GM12874 (cell line): ENCODE data around the gene NEK4.

Source experiments
- TF ChIP-seq, protein P1 (sequence below): IDR thresholded peaks from 2 replicates; pipeline ENCODE4 v1.5.1; 2011; ENCODE audit warnings: low read depth, mild to moderate bottlenecking, control low read depth, low read length, moderate library complexity; ENCODE audit not compliant: insufficient read depth

Gene NEK4

DNA sequence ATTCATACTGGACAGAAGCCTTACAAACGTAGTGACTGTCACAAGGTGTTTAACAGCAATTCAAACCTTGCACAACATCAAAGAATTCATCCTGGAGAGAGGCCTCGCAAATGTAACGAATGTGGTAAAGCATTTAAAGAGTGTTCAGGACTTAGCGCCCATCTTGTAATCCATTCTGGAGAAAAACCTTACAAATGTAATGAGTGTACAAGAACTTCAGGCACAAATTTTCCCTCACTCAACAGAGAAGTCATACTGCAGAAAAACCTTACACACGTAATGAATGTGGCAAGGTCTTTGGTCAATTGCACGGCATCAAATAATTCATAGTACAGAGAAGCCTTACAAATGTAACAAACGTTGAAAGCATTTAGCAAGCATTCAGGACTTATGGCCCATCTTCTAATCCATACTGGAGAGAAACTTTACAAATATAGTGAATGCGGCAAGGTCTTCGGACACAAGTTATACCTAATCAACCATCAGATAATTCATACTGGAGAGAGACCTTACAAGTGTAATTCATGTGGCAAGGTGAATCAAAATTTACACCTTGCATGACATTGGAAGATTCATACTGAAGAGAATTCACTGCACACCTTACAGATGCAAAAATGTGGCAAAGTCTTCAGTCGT is 37.4 kb downstream of the NEK4 start:
- TF ChIP-seq, protein P1, sequence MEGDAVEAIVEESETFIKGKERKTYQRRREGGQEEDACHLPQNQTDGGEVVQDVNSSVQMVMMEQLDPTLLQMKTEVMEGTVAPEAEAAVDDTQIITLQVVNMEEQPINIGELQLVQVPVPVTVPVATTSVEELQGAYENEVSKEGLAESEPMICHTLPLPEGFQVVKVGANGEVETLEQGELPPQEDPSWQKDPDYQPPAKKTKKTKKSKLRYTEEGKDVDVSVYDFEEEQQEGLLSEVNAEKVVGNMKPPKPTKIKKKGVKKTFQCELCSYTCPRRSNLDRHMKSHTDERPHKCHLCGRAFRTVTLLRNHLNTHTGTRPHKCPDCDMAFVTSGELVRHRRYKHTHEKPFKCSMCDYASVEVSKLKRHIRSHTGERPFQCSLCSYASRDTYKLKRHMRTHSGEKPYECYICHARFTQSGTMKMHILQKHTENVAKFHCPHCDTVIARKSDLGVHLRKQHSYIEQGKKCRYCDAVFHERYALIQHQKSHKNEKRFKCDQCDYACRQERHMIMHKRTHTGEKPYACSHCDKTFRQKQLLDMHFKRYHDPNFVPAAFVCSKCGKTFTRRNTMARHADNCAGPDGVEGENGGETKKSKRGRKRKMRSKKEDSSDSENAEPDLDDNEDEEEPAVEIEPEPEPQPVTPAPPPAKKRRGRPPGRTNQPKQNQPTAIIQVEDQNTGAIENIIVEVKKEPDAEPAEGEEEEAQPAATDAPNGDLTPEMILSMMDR, result no peak

DNA sequence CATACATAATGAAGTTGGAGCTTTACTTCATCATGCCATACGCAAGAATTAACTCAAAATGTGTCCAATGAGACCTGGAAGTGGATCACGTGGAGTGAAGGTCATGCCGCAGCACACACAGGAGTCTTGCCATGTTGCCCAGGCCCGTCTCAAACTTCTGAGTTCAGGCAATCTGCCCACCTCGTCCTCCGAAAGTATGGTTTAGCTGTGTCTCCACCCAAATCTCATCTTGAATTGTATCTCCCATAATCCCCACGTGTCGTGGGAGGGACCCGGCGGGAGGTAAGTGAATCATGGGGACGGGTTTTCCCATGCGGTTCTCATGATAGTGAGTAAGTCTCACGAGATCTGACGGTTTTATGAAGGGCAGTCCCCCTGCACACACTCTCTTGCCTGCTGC is 39.1 kb downstream of the NEK4 start:
- TF ChIP-seq, protein P1, result no peak

DNA sequence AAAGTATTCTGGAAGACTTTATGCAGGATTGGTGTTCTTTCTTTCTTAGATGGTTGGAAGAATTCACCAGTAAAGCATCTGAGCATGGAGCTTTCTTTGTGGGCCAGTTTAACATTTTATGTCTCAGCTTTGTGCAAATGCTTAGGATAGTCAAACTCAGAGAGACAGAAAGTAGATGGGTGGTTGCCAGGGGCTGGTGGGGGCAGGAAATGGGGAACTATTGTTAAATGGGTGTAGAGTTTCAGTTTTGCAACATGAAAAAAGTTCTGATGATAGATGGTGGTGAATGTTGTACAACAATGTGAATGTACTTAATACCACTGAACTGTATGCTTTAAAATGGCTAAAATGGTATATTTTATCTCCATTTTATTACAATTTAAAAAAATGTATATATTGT is 40.1 kb downstream of the NEK4 start:
- TF ChIP-seq, protein P1, result no peak

DNA sequence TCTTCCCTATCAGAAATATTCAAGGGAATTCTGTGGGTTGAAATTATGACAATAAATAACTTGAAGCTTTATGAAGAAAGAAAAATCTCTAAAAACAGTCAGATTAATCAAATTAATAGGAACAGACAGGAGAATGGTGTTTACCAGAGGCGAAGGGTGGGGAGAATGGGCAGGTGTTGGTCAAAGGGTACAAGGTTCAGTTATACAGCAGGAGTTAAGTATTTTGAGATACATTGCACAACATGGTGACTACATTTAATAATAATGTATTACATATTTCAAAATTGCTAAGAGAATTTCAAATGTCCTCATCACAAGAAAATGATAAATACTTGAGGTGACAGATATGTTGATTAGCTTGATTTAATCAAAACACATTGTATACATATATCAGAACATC is 46.2 kb downstream of the NEK4 start:
- TF ChIP-seq, protein P1, result no peak

DNA sequence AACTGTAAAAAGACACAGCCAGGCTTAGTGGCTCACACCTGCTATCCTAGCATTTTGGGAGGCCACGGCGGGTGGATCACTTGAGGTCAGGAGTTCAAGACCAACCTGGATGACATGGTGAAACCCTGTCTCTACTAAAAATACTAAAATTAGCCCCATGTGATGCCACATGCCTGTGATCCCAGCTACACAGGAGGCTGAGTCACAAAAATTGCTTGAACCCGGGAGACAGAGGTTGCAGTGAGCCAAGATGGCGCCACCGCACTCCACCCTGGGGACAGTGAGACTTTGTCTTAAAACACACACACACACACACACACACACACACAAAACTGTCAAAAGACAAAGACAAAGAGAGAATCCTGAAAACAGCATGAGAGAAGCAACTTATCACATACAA is 46.8 kb downstream of the NEK4 start:
- TF ChIP-seq, protein P1, result no peak

DNA sequence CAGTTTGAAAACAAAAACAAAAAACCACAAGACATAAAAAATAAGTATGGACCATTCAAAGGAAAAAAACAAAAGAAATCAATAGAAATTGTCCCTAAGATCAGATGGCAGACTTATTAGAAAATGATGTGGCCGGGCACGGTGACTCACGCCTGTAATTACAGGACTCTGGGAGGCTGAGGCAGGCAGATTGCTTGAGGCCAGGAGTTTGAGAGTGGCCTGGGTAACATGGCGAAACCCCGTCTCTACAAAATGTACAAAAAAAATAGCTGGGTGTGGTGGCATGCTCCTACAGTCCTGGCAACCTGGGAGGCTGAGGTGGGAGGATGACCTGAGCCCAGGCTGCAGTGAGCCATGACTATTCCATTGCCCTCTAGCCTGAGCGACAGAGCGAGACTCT is 48.2 kb downstream of the NEK4 start:
- TF ChIP-seq, protein P1, result no peak

DNA sequence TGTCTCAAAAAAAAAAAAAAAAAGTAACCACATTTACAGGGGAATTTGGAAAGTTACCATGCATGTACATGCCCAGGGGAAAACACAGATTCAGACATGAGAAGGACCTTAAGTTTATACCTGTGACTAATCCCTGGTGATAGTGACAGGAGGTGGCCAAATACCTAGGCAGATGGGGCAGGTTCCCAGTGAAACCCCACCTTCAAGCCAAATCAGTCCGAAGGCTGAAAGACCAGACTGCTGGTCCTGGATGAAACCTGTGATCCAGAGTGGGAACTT is 49.1 kb downstream of the NEK4 start:
- TF ChIP-seq, protein P1, result no peak
